H1 (cell line): ENCODE results near the gene DNASE2B. TPM values are rescaled to one million over a fixed set of nuclear protein-coding genes. Genes with fewer than 3 reads are reported as not detected.
"Not testable (repeated sequence)": the region's sequence is repeated elsewhere in the genome, so short reads cannot be mapped to it uniquely, and the experiment has no call there.

Source experiments
- CTCF ChIA-PET: fragments of 300-600 bp; sonication (Branson Sonifier 250); formaldehyde crosslinking; loops from one replicate; lab custom pipeline; 2021; ENCODE audit not compliant: partially characterized antibody; lab: Charles Lee
- POLR2A ChIA-PET: fragments of 300-600 bp; sonication (Branson Sonifier 250); formaldehyde crosslinking; loops from one replicate; lab custom pipeline; 2021; ENCODE audit warnings: inconsistent platforms; ENCODE audit not compliant: partially characterized antibody; lab: Charles Lee
- DNase-seq, 2 experiments: peaks; one replicate each; pipeline versions ENCODE4 v3.0.0 to v3.0.0-alpha.2; 2010 to 2022; ENCODE audit warnings: low spot score in 2 of 2, low read depth in 1 of 2, mixed read lengths in 1 of 2
- FAIRE-seq: peaks from 2 replicates; lab custom pipeline; 2011; peaks lifted over from hg19 to GRCh38; lab: Jason Lieb, UNC
- H2AFZ ChIP-seq: 2 replicates; pipeline ENCODE4 v1.8.1; 2012; ENCODE audit warnings: low read length, inconsistent platforms
- H2AK5ac ChIP-seq: 2 replicates; pipeline ENCODE4 v1.6.1; 2013; ENCODE audit warnings: low read depth, low read length
- H2BK120ac ChIP-seq: replicated peaks from 2 replicates; pipeline ENCODE3; 2013; ENCODE audit warnings: low read depth, low read length, inconsistent platforms
- H2BK12ac ChIP-seq: 2 replicates; pipeline ENCODE4 v1.6.1; 2013; ENCODE audit warnings: low read depth, low read length
- H2BK15ac ChIP-seq: 2 replicates; pipeline ENCODE4 v1.6.1; 2013; ENCODE audit warnings: low read length
- H2BK20ac ChIP-seq: 2 replicates; pipeline ENCODE4 v1.6.1; 2013; ENCODE audit warnings: low read length
- H2BK5ac ChIP-seq: 2 replicates; pipeline ENCODE4 v1.6.1; 2013; ENCODE audit warnings: low read depth, low read length
- H3K14ac ChIP-seq: 2 replicates; pipeline ENCODE4 v1.6.1; 2013; ENCODE audit warnings: inconsistent platforms; ENCODE audit not compliant: insufficient read length
- H3K18ac ChIP-seq: 2 replicates; pipeline ENCODE4 v1.6.1; 2013; ENCODE audit warnings: low read length; ENCODE audit errors: extremely low read depth
- H3K23ac ChIP-seq: 2 replicates; pipeline ENCODE4 v1.6.1; 2013; ENCODE audit warnings: inconsistent platforms; ENCODE audit not compliant: insufficient read length
- H3K23me2 ChIP-seq: 2 replicates; pipeline ENCODE4 v1.6.1; 2013; ENCODE audit warnings: low read depth, low read length
- H3K27ac ChIP-seq: 2 replicates; pipeline ENCODE4 v1.6.1; 2011; ENCODE audit warnings: low read depth, low read length, inconsistent platforms
- H3K27me3 ChIP-seq, 4 experiments: replicated peaks in 1 of 4; 1 replicate in 1 of 4; 2 replicates in 3 of 4; pipeline versions ENCODE4 v1.6.1 to v1.8.1; 2011 to 2013; ENCODE audit warnings: low read length in 3 of 4, mild to moderate bottlenecking in 3 of 4, inconsistent platforms in 2 of 4, mixed read lengths in 2 of 4, moderate library complexity in 1 of 4; ENCODE audit not compliant: control insufficient read depth in 3 of 4, insufficient read depth in 3 of 4; ENCODE audit errors: extremely low read depth in 1 of 4
- H3K36me3 ChIP-seq, 4 experiments: 2 replicates each; pipeline versions ENCODE4 v1.6.1 to v1.8.1; 2011 to 2013; ENCODE audit warnings: mild to moderate bottlenecking in 4 of 4, low read length in 3 of 4, moderate library complexity in 2 of 4, control low read depth in 1 of 4, inconsistent platforms in 1 of 4; ENCODE audit not compliant: insufficient read depth in 4 of 4, control insufficient read depth in 2 of 4
- H3K4ac ChIP-seq: replicated peaks from 2 replicates; pipeline ENCODE3; 2013; ENCODE audit warnings: low read length, low read depth, mixed read lengths, inconsistent platforms; ENCODE audit not compliant: insufficient read length
- H3K4me1 ChIP-seq, 4 experiments: replicated peaks in 1 of 4; 1 replicate in 1 of 4; 2 replicates in 3 of 4; pipeline versions ENCODE4 v1.6.1 to v1.8.1; 2011 to 2013; ENCODE audit warnings: low read length in 3 of 4, inconsistent platforms in 2 of 4, mixed read lengths in 1 of 4; ENCODE audit not compliant: insufficient read depth in 4 of 4, control insufficient read depth in 3 of 4
- H3K4me2 ChIP-seq, 2 experiments: 2 replicates each; pipeline versions ENCODE4 v1.6.1 to v1.8.1; 2011 to 2013; ENCODE audit warnings: low read depth in 2 of 2, low read length in 2 of 2, control low read depth in 1 of 2, inconsistent platforms in 1 of 2, mild to moderate bottlenecking in 1 of 2; ENCODE audit not compliant: insufficient read depth in 1 of 2
- H3K4me3 ChIP-seq, 4 experiments: fragments of 200-600, 300-600 bp in 1 of 4; sonication (generic), shearing (Covaris generic), sonication (Bioruptor Twin) in 1 of 4; 2 replicates each; pipeline versions ENCODE4 v1.5.1 to v1.8.1; 2011 to 2016; ENCODE audit warnings: low read length in 4 of 4, low read depth in 3 of 4, control low read depth in 2 of 4, inconsistent platforms in 2 of 4, mild to moderate bottlenecking in 2 of 4, mixed read lengths in 1 of 4, moderate library complexity in 1 of 4; ENCODE audit not compliant: insufficient read depth in 2 of 4; ENCODE audit errors: extremely low read depth in 1 of 4
- H3K56ac ChIP-seq: replicated peaks from 2 replicates; pipeline ENCODE3; 2013; ENCODE audit warnings: low read depth, mild to moderate bottlenecking, mixed read lengths, low read length, inconsistent platforms; ENCODE audit not compliant: insufficient read length
- H3K79me1 ChIP-seq: 2 replicates; pipeline ENCODE4 v1.6.1; 2013; ENCODE audit warnings: low read depth, low read length, control low read depth
- H3K79me2 ChIP-seq, 2 experiments: 2 replicates each; pipeline versions ENCODE4 v1.6.1 to v1.8.1; 2012 to 2013; ENCODE audit warnings: low read length in 2 of 2, mild to moderate bottlenecking in 2 of 2, inconsistent platforms in 1 of 2; ENCODE audit not compliant: insufficient read depth in 2 of 2, control insufficient read depth in 1 of 2
- H3K9ac ChIP-seq, 4 experiments: replicated peaks in 1 of 4; 1 replicate in 1 of 4; 2 replicates in 3 of 4; pipeline versions ENCODE4 v1.6.1 to v1.8.1; 2011 to 2013; ENCODE audit warnings: low read depth in 3 of 4, low read length in 3 of 4, control low read depth in 2 of 4, mild to moderate bottlenecking in 2 of 4, moderate library complexity in 2 of 4, inconsistent platforms in 1 of 4; ENCODE audit errors: extremely low read depth in 1 of 4
- H3K9me3 ChIP-seq, 2 experiments: 2 replicates each; pipeline versions ENCODE4 v1.6.1 to v1.8.1; 2012 to 2013; ENCODE audit warnings: mild to moderate bottlenecking in 2 of 2, moderate library complexity in 2 of 2, control low read depth in 1 of 2, inconsistent platforms in 1 of 2, low read depth in 1 of 2, low read length in 1 of 2, mixed read lengths in 1 of 2; ENCODE audit not compliant: insufficient read depth in 2 of 2
- H4K20me1 ChIP-seq, 2 experiments: replicated peaks in 1 of 2; 2 replicates each; pipeline versions ENCODE3 to v1.8.1; 2011 to 2013; ENCODE audit warnings: inconsistent platforms in 2 of 2, low read length in 2 of 2, mild to moderate bottlenecking in 1 of 2; ENCODE audit not compliant: insufficient read depth in 2 of 2, control insufficient read depth in 1 of 2
- H4K5ac ChIP-seq: 2 replicates; pipeline ENCODE4 v1.6.1; 2013; ENCODE audit warnings: low read length, low read depth, mixed read lengths, inconsistent platforms; ENCODE audit not compliant: insufficient read length
- H4K8ac ChIP-seq: 2 replicates; pipeline ENCODE4 v1.8.0; 2013; ENCODE audit warnings: mild to moderate bottlenecking, moderate library complexity, low read length, inconsistent platforms; ENCODE audit not compliant: insufficient read depth; ENCODE audit errors: extremely low read depth
- H4K91ac ChIP-seq: replicated peaks from 2 replicates; pipeline ENCODE3; 2013; ENCODE audit warnings: low read length, mixed read lengths, inconsistent platforms; ENCODE audit not compliant: insufficient read length
- WGBS, 2 experiments: shearing (Covaris generic) in 1 of 2; methylation state at CpG; one replicate each; pipeline versions ENCODE4 v1.1.6 to v1.1.7; 2013 to 2015; ENCODE audit warnings: low lambda C conversion rate in 2 of 2, mixed read lengths in 2 of 2, inconsistent platforms in 1 of 2, low coverage in 1 of 2, missing lambda C conversion rate in 1 of 2; ENCODE audit not compliant: insufficient replicate concordance in 2 of 2, insufficient coverage in 1 of 2, insufficient read length in 1 of 2; ENCODE audit errors: extremely low coverage in 1 of 2, missing lambda C conversion rate in 1 of 2; 5-methylcytosine and 5-hydroxymethylcytosine counted together
- polyA plus RNA-seq, 7 experiments: library from polyadenylated mRNA; depleted of rRNA in 3 of 7; stranded (reverse) in 5 of 7; unstranded in 2 of 7; fragments of >200 nt in 5 of 7; fragments of 200-250 nt in 2 of 7; gene quantifications; 1 replicate in 5 of 7; 2 replicates in 1 of 7; 4 replicates in 1 of 7; pipeline versions ENCODE4 v1.2.1 to v1.2.3, GENCODE V29; 2011 to 2013; ENCODE audit warnings: missing spikeins in 2 of 7, mixed read lengths in 2 of 7
- total RNA-seq: library from RNA; stranded (reverse); fragmentation: NEBNext Ultra II Directional; extraction: Animal tissue kit (Norgen Biotek cat#: 25700); gene quantifications from 2 replicates; pipeline ENCODE4 v1.2.1, GENCODE V29; 2021

The DNASE2B gene
- total and polyA plus RNA-seq, 2 of the 8 experiments (the other 6 are each of a cell fraction or from before 2014, with no cell fraction given) = not detected

DNA sequence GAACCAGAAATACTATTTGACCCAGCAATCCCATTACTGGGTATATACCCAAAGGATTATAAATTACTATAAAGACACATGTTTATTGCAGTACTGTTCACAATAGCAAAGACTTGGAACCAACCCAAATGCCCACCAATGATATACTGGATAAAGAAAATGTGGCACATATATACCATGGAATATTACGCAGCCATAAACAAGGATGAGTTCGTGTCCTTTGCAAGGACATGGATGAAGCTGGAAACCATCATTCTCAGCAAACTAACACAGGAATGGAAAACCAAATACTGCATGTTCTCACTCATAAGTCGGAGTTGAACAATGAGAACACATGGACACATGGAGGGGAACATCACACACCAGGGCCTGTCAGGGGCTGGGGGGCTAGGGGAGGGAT, 50.4 kb downstream of the DNASE2B start:
- H3K23ac ChIP-seq, POLR2A ChIA-PET: not testable (repeated sequence)

More for the DNA sequence above, 50.4 kb downstream of the DNASE2B start:
- H2BK120ac ChIP-seq, CTCF ChIA-PET, H3K9me3 ChIP-seq, H3K27me3 ChIP-seq, H3K79me1 ChIP-seq, H4K5ac ChIP-seq, H4K8ac ChIP-seq, H3K23me2 ChIP-seq, H3K27ac ChIP-seq, H3K56ac ChIP-seq, H3K9ac ChIP-seq, H3K4me2 ChIP-seq, H4K20me1 ChIP-seq, H3K4ac ChIP-seq, H2BK15ac ChIP-seq, H2BK20ac ChIP-seq, H2BK5ac ChIP-seq, H3K4me3 ChIP-seq, H3K36me3 ChIP-seq, H3K4me1 ChIP-seq, DNase-seq, FAIRE-seq, H3K79me2 ChIP-seq, H4K91ac ChIP-seq, H2AK5ac ChIP-seq, H2BK12ac ChIP-seq, H2AFZ ChIP-seq, H3K18ac ChIP-seq, H3K14ac ChIP-seq: not testable (repeated sequence)
- WGBS, 2 experiments = 85% methylated on average over 3 of the region's 3 CpGs; no CpG with 5 or more reads in 1 of the 2 experiments
